OCI-LY1 (cell line): Measurements from ENCODE around the gene DENND4A.

Experiments used
- H2AFZ ChIP-seq: fragments of 200-600 bp; sonication (generic), shearing (Covaris generic); 2 replicates; pipeline ENCODE4 v1.6.0; 2014; ENCODE audit warnings: antibody characterized with exemption, mild to moderate bottlenecking, low read length
- H3F3A ChIP-seq: fragments of 200-600 bp; sonication (generic), shearing (Covaris generic); 2 replicates; pipeline ENCODE4 v1.6.0; 2014; ENCODE audit warnings: mild to moderate bottlenecking, antibody characterized with exemption, low read length, moderate library complexity; ENCODE audit not compliant: insufficient read depth
- H3K27ac ChIP-seq: fragments of 200-600 bp; sonication (generic); 2 replicates; pipeline ENCODE4 v1.5.1; 2014; ENCODE audit warnings: low read length, mixed run types, mild to moderate bottlenecking, low read depth; ENCODE audit not compliant: poor library complexity, severe bottlenecking
- H3K27me3 ChIP-seq: fragments of 200-600 bp; sonication (generic); 2 replicates; pipeline ENCODE4 v1.6.0; 2014; ENCODE audit warnings: antibody characterized with exemption, mild to moderate bottlenecking, low read length, moderate library complexity; ENCODE audit not compliant: insufficient read depth
- H3K36me3 ChIP-seq: fragments of 200-600 bp; sonication (generic); 2 replicates; pipeline ENCODE4 v1.6.1; 2014; ENCODE audit warnings: mild to moderate bottlenecking, antibody characterized with exemption, low read length, moderate library complexity, mixed read lengths; ENCODE audit not compliant: insufficient read depth
- H3K4me1 ChIP-seq: fragments of 200-600 bp; sonication (generic); 2 replicates; pipeline ENCODE4 v1.5.1; 2014; ENCODE audit warnings: mild to moderate bottlenecking, low read length, moderate library complexity; ENCODE audit not compliant: insufficient read depth, severe bottlenecking
- H3K4me2 ChIP-seq: fragments of 200-600 bp; sonication (generic), shearing (Covaris generic); 2 replicates; pipeline ENCODE4 v1.6.1; 2014; ENCODE audit warnings: low read length
- H3K4me3 ChIP-seq: fragments of 200-600 bp; sonication (generic); 2 replicates; pipeline ENCODE4 v1.5.1; 2014; ENCODE audit warnings: low read length, low read depth, mild to moderate bottlenecking, mixed read lengths; ENCODE audit not compliant: poor library complexity, severe bottlenecking
- H3K79me2 ChIP-seq: fragments of 200-600 bp; shearing (Covaris generic); 2 replicates; pipeline ENCODE4 v1.6.1; 2016; ENCODE audit warnings: mixed run types, low read length, mixed read lengths; ENCODE audit not compliant: insufficient read depth
- H3K9ac ChIP-seq: fragments of 200-600 bp; sonication (generic), shearing (Covaris generic); 2 replicates; pipeline ENCODE4 v1.6.1; 2014; ENCODE audit warnings: mild to moderate bottlenecking, low read length, mixed read lengths
- H3K9me2 ChIP-seq: fragments of 200-600 bp; sonication (generic), shearing (Covaris generic); 2 replicates; pipeline ENCODE4 v1.6.1; 2014; ENCODE audit warnings: low read depth, mild to moderate bottlenecking, low read length, mixed read lengths
- H3K9me3 ChIP-seq: fragments of 200-600 bp; shearing (Covaris generic); 2 replicates; pipeline ENCODE4 v1.6.1; 2014; ENCODE audit warnings: low read length, mixed read lengths
- H4K20me1 ChIP-seq: fragments of 200-600 bp; sonication (generic), shearing (Covaris generic); 2 replicates; pipeline ENCODE4 v1.6.0; 2016; ENCODE audit warnings: mild to moderate bottlenecking, low read length; ENCODE audit not compliant: insufficient read depth
- CTCF ChIP-seq: fragments of 200-600 bp; sonication (generic), shearing (Covaris generic); IDR thresholded peaks from 2 replicates; pipeline ENCODE4 v1.5.1; 2017; ENCODE audit warnings: mild to moderate bottlenecking, antibody characterized with exemption, low read length, moderate library complexity, mixed read lengths
- EZH2 ChIP-seq: fragments of 200-600 bp; sonication (generic), shearing (Covaris generic); IDR thresholded peaks from 2 replicates; pipeline ENCODE4 v1.8.0; 2017; ENCODE audit warnings: borderline replicate concordance, mixed run types, mild to moderate bottlenecking, antibody characterized with exemption, low read length, moderate library complexity, mixed read lengths

Gene DENND4A

GRCh38 chr15:65612616-65612946 is 179.5 kb downstream of the DENND4A start:
- H3K9me3 ChIP-seq = no peaks in the 10 kb centered on the region
- H3K4me3 ChIP-seq = no peak overlapping the region
- peak overlapping the region; percentile 92 for H3K4me2 ChIP-seq
- peak overlapping the region; percentile 80; the same call in 1 of the 2 replicates for H3K9ac ChIP-seq
- TF ChIP-seq CTCF (no peak), EZH2 (no peak)
- H3K27ac ChIP-seq = no peak overlapping the region
- no peaks in the 10 kb centered on the region for H3K9me2 ChIP-seq
- no peaks in the 10 kb centered on the region for H3K36me3 ChIP-seq
- H3F3A ChIP-seq = no peaks in the 10 kb centered on the region
- no peak overlapping the region for H2AFZ ChIP-seq
- H3K79me2 ChIP-seq = 0 out of 2 replicates have a peak, but pooled peaks cover 4% of the 10 kb centered on the region
- peaks cover 43% of the 10 kb centered on the region for H3K4me1 ChIP-seq
- no peaks in the 10 kb centered on the region for H4K20me1 ChIP-seq
- no peaks in the 10 kb centered on the region for H3K27me3 ChIP-seq

- Histone ChIP-seq H3K9me3 (no peaks in the 10 kb centered on the region), H3K9ac (peak overlapping the region; percentile 80), H4K20me1 (no peaks in the 10 kb centered on the region), H2AFZ (no peak overlapping the region), H3K4me1 (peaks cover 43% of the 10 kb centered on the region), H3K36me3 (peaks cover 3% of the 10 kb centered on the region; the same call in 1 of the 2 replicates), H3K27ac (peak overlapping the region; percentile 54), H3K4me2 (peak overlapping the region; percentile 92), H3F3A (no peaks in the 10 kb centered on the region), H3K27me3 (no peaks in the 10 kb centered on the region), H3K4me3 (peak overlapping the region; percentile 86), H3K9me2 (no peaks in the 10 kb centered on the region), H3K79me2 (0 out of 2 replicates have a peak, but pooled peaks cover 4% of the 10 kb centered on the region)
- TF ChIP-seq CTCF = no peak
- no peak for TF ChIP-seq EZH2
Measured at GRCh38 chr15:65611888-65612615, 180.0 kb downstream of the DENND4A start.

- H3K4me1 ChIP-seq = peaks cover 43% of the 10 kb centered on the region
- H3K9me3 ChIP-seq = no peaks in the 10 kb centered on the region
- H3K27me3 ChIP-seq = no peaks in the 10 kb centered on the region
- peak within 1 kb of the TSS; percentile 86 for H3K4me3 ChIP-seq
- H3F3A ChIP-seq = no peaks in the 10 kb centered on the region
- peak within 1 kb of the TSS; percentile 92 for H3K4me2 ChIP-seq
- peak within 1 kb of the TSS; percentile 86 for H2AFZ ChIP-seq
- TF ChIP-seq CTCF = peak; percentile 76
- no peak for TF ChIP-seq EZH2
- peak within 1 kb of the TSS; percentile 89 for H3K9ac ChIP-seq
- no peaks in the 10 kb centered on the region for H3K9me2 ChIP-seq
- H4K20me1 ChIP-seq = no peaks in the 10 kb centered on the region
- peak within 1 kb of the TSS; percentile 57 for H3K27ac ChIP-seq
- H3K36me3 ChIP-seq = peaks cover 8% of the 10 kb centered on the region; the same call in 1 of the 2 replicates
- peaks cover 11% of the 10 kb centered on the region; the same call in 1 of the 2 replicates for H3K79me2 ChIP-seq
Measured at GRCh38 chr15:65610871-65611718, 181.0 kb downstream of the DENND4A start, which contains the start of gene INTS14. TSS of gene INTS14 (minus strand) at chr15:65611131. CDS start at chr15:65607380, 3,751 bp downstream.
